Measurements from ENCODE around the gene PCDH9. TPM values are rescaled to one million over a fixed set of nuclear protein-coding genes. Genes with fewer than 3 reads are reported as not detected.

PCDH9 gene
- total RNA-seq, 4 donors from 2014 or later: 5.7 to 12.9 (median 6.8) TPM

- DNase-seq (ENCODE audit: low spot score) (no peak), ATAC-seq (ENCODE audit: low FRiP score) (no peak)
- TF ChIP-seq CTCF (IDR thresholded peaks at IDR 0.05): no peak
Observed at GRCh38 chr13:67063036-67063435, 167.1 kb downstream of the PCDH9 start.

- ATAC-seq (ENCODE audit: low FRiP score) (no peak), DNase-seq (ENCODE audit: low spot score) (no peak)
- no peak for TF ChIP-seq CTCF (IDR thresholded peaks at IDR 0.05)
Observed at GRCh38 chr13:67062160-67062559, 168.0 kb downstream of the PCDH9 start.

DNA sequence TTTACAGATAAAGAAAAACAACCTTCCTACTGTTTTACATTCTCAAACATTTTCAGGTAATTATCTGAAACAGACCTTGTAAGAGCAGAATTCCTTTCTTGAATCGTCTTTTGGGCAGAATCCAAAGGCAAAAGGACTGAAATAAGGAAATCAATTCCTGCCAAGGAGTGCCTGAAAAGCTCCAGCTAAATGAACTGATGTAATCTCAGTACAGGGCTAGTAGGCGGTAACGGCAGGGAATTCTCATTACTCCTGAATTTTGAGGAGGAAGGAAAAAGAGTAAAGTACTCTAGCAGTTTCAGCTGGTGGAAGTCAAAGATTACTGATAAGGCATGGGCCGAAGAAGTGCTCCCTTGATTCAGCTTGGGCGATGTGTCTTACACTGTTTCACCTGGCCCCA is 168.4 kb downstream of the PCDH9 start:
- ATAC-seq (ENCODE audit: low FRiP score): no peak
- TF ChIP-seq CTCF (IDR thresholded peaks at IDR 0.05): no peak

DNA sequence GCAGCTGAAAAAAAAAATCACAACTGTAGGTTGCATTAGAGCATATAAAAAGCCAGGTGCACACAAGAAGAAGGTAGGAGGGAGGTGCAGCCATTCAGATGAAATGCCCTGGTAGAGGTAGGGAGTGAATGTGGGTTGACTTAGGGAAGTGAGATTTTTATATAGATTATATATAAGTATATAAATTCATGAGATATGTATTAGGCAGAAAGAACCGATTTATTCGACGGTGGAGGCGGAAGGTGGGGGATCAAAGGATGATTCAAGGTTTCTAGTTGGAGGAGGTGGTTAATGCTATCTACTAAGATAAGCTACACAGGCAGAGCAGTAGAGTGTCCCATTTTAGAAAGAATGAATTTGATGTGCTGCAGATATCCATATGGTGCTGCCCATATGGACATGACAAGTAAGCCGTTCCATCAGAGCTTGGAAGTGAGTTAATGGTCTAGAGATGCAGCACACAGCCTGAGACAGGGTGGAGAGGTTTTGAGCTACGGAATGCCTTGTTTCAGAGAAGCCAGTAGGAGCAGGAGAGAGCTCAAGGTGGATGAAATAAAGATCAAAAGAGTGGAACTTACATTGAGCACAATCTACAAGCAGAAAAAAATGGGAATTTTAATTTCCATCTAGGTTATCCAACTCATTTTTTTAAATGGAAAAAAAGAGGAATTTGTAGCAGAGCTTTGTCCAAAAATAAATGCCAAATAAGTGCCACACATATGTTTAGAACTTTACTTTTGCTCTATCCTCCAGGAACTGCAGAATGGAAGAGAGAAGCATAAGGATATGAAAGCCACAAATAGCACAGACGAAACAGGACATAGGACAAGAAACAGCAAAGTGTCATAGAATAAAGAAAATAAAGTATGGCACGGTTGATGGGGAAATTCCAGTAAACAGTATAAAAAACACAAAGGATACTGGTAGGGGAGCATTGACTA is 177.3 kb downstream of the PCDH9 start:
- ATAC-seq (ENCODE audit: low FRiP score): no peak
- DNase-seq (ENCODE audit: low spot score): no peak
- no peak for TF ChIP-seq CTCF (IDR thresholded peaks at IDR 0.05)

More for the DNA sequence above, 168.4 kb downstream of the PCDH9 start:
- DNase-seq (ENCODE audit: low spot score): no peak

- no peak for TF ChIP-seq CTCF (IDR thresholded peaks at IDR 0.05)
Observed at GRCh38 chr13:67049744-67050143, 180.4 kb downstream of the PCDH9 start.

GRCh38 chr13:67048821-67049150 is 181.3 kb downstream of the PCDH9 start:
- ATAC-seq (ENCODE audit: low FRiP score) (no peak), DNase-seq (ENCODE audit: low spot score) (no peak)
- no peak for TF ChIP-seq CTCF (IDR thresholded peaks at IDR 0.05)

More at GRCh38 chr13:67049744-67050143, 180.4 kb downstream of the PCDH9 start:
- no peak for ATAC-seq (ENCODE audit: low FRiP score)
- DNase-seq (ENCODE audit: low spot score): no peak

Data from omental fat pad (tissue), 4 donors.